Neural crest cell (in vitro differentiated cells): ENCODE data around the gene CRTC2. TPM values are rescaled to one million over a fixed set of nuclear protein-coding genes. Genes with fewer than 3 reads are reported as not detected.

Source experiments
- DNase-seq: peaks from one replicate; pipeline ENCODE4 v3.0.0; 2021; ENCODE audit warnings: low read depth, mixed read lengths, low spot score
- H3K27ac Mint-ChIP-seq: one replicate; pipeline ENCODE4 v1.8.0; 2021; ENCODE audit warnings: mild to moderate bottlenecking, mixed read lengths; ENCODE audit not compliant: unreplicated experiment
- H3K27me3 Mint-ChIP-seq: 2 replicates; pipeline ENCODE4 v1.8.0; 2021; ENCODE audit warnings: low read depth, mild to moderate bottlenecking, mixed read lengths
- H3K36me3 Mint-ChIP-seq: 2 replicates; pipeline ENCODE4 v1.8.0; 2021; ENCODE audit warnings: low read depth, mild to moderate bottlenecking, mixed read lengths
- H3K4me1 Mint-ChIP-seq: 2 replicates; pipeline ENCODE4 v1.8.0; 2021; ENCODE audit warnings: mixed read lengths
- H3K4me3 Mint-ChIP-seq: one replicate; pipeline ENCODE4 v1.8.0; 2021; ENCODE audit warnings: mild to moderate bottlenecking, mixed read lengths
- H3K9me3 Mint-ChIP-seq: 2 replicates; pipeline ENCODE4 v1.8.0; 2021; ENCODE audit warnings: mixed read lengths
- total RNA-seq: library from RNA; stranded (reverse); gene quantifications from 2 replicates; pipeline ENCODE4 v1.2.1, GENCODE V29; 2021
- TF ChIP-seq, protein P1 (sequence below): fragments of 200-600 bp; sonication (generic); conservative IDR thresholded peaks from 2 replicates; pipeline ENCODE4 v1.5.0; 2021; ENCODE audit warnings: antibody characterized with exemption, mild to moderate bottlenecking

Gene CRTC2
- total RNA-seq, 1 donor from 2014 or later: 34.7 TPM

DNA sequence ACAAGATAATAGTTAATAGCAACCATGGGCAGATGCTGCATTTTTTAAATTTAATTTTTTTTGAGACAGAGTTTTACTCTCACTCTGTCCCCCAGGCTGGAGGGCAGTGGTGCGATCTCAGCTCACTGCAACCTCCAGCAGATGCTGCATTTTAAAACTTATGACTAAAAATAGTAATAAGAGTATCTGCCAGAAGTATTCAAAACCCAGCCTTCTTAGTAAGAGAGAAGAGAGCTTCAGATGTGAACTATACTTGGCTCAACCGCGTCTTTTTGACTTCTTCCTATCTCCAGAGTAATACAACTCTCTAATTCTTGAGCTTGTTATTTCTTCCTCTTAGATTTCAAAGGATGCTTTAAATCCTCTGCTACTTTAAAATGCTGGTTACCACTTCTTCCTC, 36.8 kb upstream of the CRTC2 start:
- TF ChIP-seq, protein P1, sequence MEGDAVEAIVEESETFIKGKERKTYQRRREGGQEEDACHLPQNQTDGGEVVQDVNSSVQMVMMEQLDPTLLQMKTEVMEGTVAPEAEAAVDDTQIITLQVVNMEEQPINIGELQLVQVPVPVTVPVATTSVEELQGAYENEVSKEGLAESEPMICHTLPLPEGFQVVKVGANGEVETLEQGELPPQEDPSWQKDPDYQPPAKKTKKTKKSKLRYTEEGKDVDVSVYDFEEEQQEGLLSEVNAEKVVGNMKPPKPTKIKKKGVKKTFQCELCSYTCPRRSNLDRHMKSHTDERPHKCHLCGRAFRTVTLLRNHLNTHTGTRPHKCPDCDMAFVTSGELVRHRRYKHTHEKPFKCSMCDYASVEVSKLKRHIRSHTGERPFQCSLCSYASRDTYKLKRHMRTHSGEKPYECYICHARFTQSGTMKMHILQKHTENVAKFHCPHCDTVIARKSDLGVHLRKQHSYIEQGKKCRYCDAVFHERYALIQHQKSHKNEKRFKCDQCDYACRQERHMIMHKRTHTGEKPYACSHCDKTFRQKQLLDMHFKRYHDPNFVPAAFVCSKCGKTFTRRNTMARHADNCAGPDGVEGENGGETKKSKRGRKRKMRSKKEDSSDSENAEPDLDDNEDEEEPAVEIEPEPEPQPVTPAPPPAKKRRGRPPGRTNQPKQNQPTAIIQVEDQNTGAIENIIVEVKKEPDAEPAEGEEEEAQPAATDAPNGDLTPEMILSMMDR: no peak
- H3K27me3 Mint-ChIP-seq: no peaks in the 10 kb centered on the region
- H3K4me1 Mint-ChIP-seq: peaks cover 27% of the 10 kb centered on the region
- H3K4me3 Mint-ChIP-seq: peak overlapping the region; percentile 75
- peaks cover 4% of the 10 kb centered on the region for H3K9me3 Mint-ChIP-seq
- DNase-seq: no peak
- H3K36me3 Mint-ChIP-seq: peaks cover 28% of the 10 kb centered on the region
- no peak overlapping the region for H3K27ac Mint-ChIP-seq

DNA sequence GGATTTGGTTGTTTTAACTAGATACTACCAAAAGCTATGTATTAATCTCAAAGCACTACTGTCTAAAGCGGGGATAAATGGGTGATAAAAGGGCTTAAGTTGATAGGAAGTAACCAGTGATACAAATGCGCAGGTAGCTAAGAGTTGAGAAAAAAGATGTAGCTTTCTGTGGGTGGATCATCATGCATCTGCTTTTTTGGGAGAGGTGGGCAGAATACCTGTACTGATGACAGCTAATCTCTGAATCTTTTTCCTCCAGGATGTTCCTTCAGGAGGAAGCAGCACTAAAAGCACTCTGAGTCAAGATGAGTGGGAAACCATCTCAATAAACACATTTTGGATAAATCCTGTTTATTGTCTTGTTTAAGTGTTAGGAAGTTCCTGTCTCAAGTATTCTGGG, 33.4 kb upstream of the CRTC2 start:
- Mint-ChIP-seq H3K9me3 (peaks cover 4% of the 10 kb centered on the region), H3K4me1 (peaks cover 34% of the 10 kb centered on the region), H3K27ac (peak overlapping the region; percentile 99), H3K4me3 (peak overlapping the region; percentile 98), H3K36me3 (peaks cover 28% of the 10 kb centered on the region), H3K27me3 (no peaks in the 10 kb centered on the region)
- no peak for DNase-seq
- TF ChIP-seq, protein P1: no peak

DNA sequence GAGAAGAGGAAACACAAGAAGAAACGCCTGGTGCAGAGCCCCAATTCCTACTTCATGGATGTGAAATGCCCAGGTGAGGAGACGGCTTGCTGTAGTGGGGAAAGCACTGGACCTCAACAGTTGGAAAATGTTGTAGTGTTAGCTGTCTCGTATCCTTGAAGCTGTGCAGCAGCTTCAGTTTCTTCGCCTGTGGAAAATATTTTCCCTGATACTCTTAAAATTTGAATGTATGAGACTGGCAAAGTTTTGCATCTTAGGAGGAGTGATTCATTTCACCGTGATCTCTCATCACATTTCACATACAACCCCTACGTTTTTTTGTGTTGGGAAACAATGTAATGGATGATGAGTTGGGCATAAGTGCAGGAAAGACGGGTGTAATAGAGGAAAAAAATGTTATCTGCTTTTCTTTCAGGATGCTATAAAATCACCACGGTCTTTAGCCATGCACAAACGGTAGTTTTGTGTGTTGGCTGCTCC, 32.8 kb upstream of the CRTC2 start:
- Mint-ChIP-seq H3K36me3 (peaks cover 28% of the 10 kb centered on the region), H3K27me3 (no peaks in the 10 kb centered on the region)

DNA sequence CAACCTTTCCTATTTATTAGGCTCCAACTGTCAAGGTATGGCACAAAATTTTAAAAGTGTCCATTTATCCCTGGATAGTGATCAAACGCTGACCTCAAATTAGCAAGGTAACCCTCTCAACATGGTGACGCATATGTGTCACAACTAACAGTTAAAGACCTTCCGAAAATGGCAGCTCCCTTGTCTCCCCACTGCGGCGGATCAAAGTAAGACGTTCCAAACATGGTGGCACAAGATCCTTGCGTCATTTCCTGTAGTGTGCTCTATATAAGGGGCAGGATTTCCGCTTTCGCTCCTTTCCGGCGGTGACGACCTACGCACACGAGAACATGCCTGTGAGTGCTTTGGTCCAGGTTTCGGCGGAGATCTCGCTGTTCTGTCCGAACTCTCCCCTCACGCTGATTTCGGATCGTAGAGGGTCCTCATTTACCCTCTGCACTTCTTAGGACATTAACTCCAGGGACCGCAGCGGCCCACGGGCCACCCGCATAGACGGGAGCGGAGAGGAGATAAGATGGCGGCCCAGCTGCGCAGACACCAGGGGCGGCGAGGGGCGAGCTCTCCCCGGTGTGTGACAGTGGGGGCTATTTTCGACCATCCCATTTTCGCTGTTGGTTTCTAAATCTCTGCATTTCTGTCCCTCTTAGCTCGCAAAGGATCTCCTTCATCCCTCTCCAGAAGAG, 32.2 kb upstream of the CRTC2 start, which contains the start of gene RPS27:
Gene RPS27, plus strand, starts transcription at position 295 of the 683 bp plus-strand sequence. Its CDS starts 35 bp downstream, at position 330.
- H3K4me1 Mint-ChIP-seq: peaks cover 44% of the 10 kb centered on the region
- DNase-seq: peak; percentile 83
- H3K27me3 Mint-ChIP-seq: no peaks in the 10 kb centered on the region
- peaks cover 26% of the 10 kb centered on the region for H3K36me3 Mint-ChIP-seq
- peak within 1 kb of the TSS; percentile 99 for H3K27ac Mint-ChIP-seq
- TF ChIP-seq, protein P1: no peak
- H3K9me3 Mint-ChIP-seq: peaks cover 4% of the 10 kb centered on the region
- peak within 1 kb of the TSS; percentile 98 for H3K4me3 Mint-ChIP-seq

More for the DNA sequence above, 32.8 kb upstream of the CRTC2 start:
- Mint-ChIP-seq H3K27ac (peak overlapping the region; percentile 99), H3K4me1 (peaks cover 40% of the 10 kb centered on the region), H3K4me3 (peak overlapping the region; percentile 98), H3K9me3 (peaks cover 4% of the 10 kb centered on the region)
- no peak for DNase-seq
- TF ChIP-seq, protein P1: no peak

DNA sequence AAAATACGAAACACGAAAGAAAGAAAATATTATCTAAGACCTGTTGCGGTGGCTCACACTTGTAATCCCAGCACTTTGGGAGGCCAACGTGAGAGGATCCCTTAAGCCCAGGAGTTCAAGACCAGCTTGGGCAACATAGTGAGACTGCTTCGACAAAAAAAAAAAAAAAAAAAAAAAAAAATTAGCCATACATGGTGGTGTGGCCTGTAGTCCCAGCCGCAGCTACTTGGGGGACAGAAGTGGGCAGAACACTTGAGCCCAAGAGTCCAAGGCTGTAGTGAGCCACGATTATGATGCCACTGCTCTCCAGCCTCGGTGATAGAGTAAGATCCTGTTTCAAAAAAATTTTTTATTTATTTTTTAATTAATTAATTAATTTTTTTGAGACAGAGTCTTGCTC, 29.2 kb upstream of the CRTC2 start:
- peaks cover 51% of the 10 kb centered on the region for H3K4me1 Mint-ChIP-seq
- peaks cover 22% of the 10 kb centered on the region for H3K36me3 Mint-ChIP-seq
- no peak overlapping the region for H3K27ac Mint-ChIP-seq
- H3K9me3 Mint-ChIP-seq: peaks cover 4% of the 10 kb centered on the region
- TF ChIP-seq, protein P1: no peak
- H3K27me3 Mint-ChIP-seq: no peaks in the 10 kb centered on the region
- H3K4me3 Mint-ChIP-seq: peak overlapping the region; percentile 98
- no peak for DNase-seq
